Endothelial cell of umbilical vein (primary cell): ENCODE measurements around the gene MUC5AC. TPM values are rescaled to one million over a fixed set of nuclear protein-coding genes. Genes with fewer than 3 reads are reported as not detected.

Experiments used
- BruUV-seq: library from RNA; stranded (reverse); fragments of 400-500 nt; replicated peaks from 2 replicates; lab custom pipeline; 2021; lab: Mats Ljungman, UMichigan
- CTCF ChIA-PET: fragments of 300-600, 350-600 bp; sonication (Branson Sonifier 250); formaldehyde crosslinking; loops from one replicate; lab custom pipeline; 2021; ENCODE audit warnings: antibody characterized with exemption, inconsistent platforms; lab: Charles Lee
- POLR2A ChIA-PET: fragments of 300-600, 350-600 bp; sonication (Branson Sonifier 250); formaldehyde crosslinking; loops from one replicate; lab custom pipeline; 2021; ENCODE audit warnings: antibody characterized with exemption, inconsistent platforms; lab: Charles Lee
- DNase-seq: peaks from one replicate; pipeline ENCODE4 v3.0.0-alpha.2; 2011; ENCODE audit warnings: low read depth, low spot score
- FAIRE-seq: peaks from 2 replicates; lab custom pipeline; 2011; peaks lifted over from hg19 to GRCh38; lab: Jason Lieb, UNC
- H2AFZ ChIP-seq: 2 replicates; pipeline ENCODE4 v1.6.0; 2012; ENCODE audit warnings: low read depth, low read length, control low read depth, inconsistent platforms
- H3K27ac ChIP-seq: 2 replicates; pipeline ENCODE4 v1.5.1; 2011; ENCODE audit warnings: low read depth, mild to moderate bottlenecking, control low read depth, low read length, moderate library complexity; ENCODE audit not compliant: insufficient read depth
- H3K27me3 ChIP-seq, 2 experiments: 2 replicates each; pipeline versions ENCODE4 v1.6.0 to v1.6.1; 2011; ENCODE audit warnings: low read length in 2 of 2, mixed read lengths in 1 of 2; ENCODE audit not compliant: control insufficient read depth in 2 of 2, insufficient read depth in 2 of 2
- H3K36me3 ChIP-seq, 2 experiments: 2 replicates in 1 of 2; 3 replicates in 1 of 2; pipeline ENCODE4 v1.5.1; 2011; ENCODE audit warnings: low read length in 2 of 2, mild to moderate bottlenecking in 1 of 2, moderate library complexity in 1 of 2; ENCODE audit not compliant: control insufficient read depth in 2 of 2, insufficient read depth in 2 of 2; ENCODE audit errors: extremely low read depth in 1 of 2
- H3K4me1 ChIP-seq: 3 replicates; pipeline ENCODE4 v1.5.1; 2011; ENCODE audit warnings: mild to moderate bottlenecking, low read length; ENCODE audit not compliant: control insufficient read depth, insufficient read depth; ENCODE audit errors: extremely low read depth
- H3K4me2 ChIP-seq: 2 replicates; pipeline ENCODE4 v1.6.1; 2011; ENCODE audit warnings: low read length, control low read depth, mixed read lengths; ENCODE audit not compliant: insufficient read depth
- H3K4me3 ChIP-seq, 3 experiments: fragments of 200-600 bp in 1 of 3; sonication (generic), shearing (Covaris generic) in 1 of 3; replicated peaks in 1 of 3; 2 replicates each; pipeline ENCODE4 v1.5.1; 2011 to 2016; ENCODE audit warnings: control low read depth in 3 of 3, low read length in 3 of 3, mild to moderate bottlenecking in 2 of 3, inconsistent platforms in 1 of 3, low read depth in 1 of 3, moderate library complexity in 1 of 3; ENCODE audit not compliant: insufficient read depth in 1 of 3
- H3K79me2 ChIP-seq: 2 replicates; pipeline ENCODE4 v1.6.0; 2012; ENCODE audit warnings: low read length, inconsistent platforms; ENCODE audit not compliant: control insufficient read depth, insufficient read depth
- H3K9ac ChIP-seq: replicated peaks from 2 replicates; pipeline ENCODE3; 2011; ENCODE audit warnings: low read length, control low read depth; ENCODE audit not compliant: insufficient read depth; ENCODE audit errors: extremely low read depth
- H3K9me1 ChIP-seq: replicated peaks from 3 replicates; pipeline ENCODE4 v1.6.0; 2011; ENCODE audit warnings: mild to moderate bottlenecking, low read length; ENCODE audit not compliant: control insufficient read depth, insufficient read depth; ENCODE audit errors: extremely low read depth
- H3K9me3 ChIP-seq: replicated peaks from 2 replicates; pipeline ENCODE4 v1.5.1; 2012; ENCODE audit warnings: low read length, inconsistent platforms; ENCODE audit not compliant: control insufficient read depth, insufficient read depth
- H4K20me1 ChIP-seq: replicated peaks from 2 replicates; pipeline ENCODE3; 2011; ENCODE audit warnings: mild to moderate bottlenecking, low read length; ENCODE audit not compliant: control insufficient read depth, insufficient read depth; ENCODE audit errors: extremely low read depth
- CTCF ChIP-seq, 2 donors: IDR thresholded peaks; 1 replicate in 1 of 2; 2 replicates in 1 of 2; pipeline ENCODE4 v1.5.1; 2011; ENCODE audit warnings: low read length in 2 of 2, mild to moderate bottlenecking in 2 of 2, moderate library complexity in 2 of 2, control low read depth in 1 of 2, inconsistent platforms in 1 of 2, low read depth in 1 of 2; ENCODE audit not compliant: insufficient read depth in 1 of 2; ENCODE audit errors: extremely low read depth in 1 of 2
- GATA2 ChIP-seq: IDR thresholded peaks from 2 replicates; pipeline ENCODE4 v1.7.0; 2011; ENCODE audit warnings: low read depth, mild to moderate bottlenecking, moderate library complexity, mixed read lengths, low read length; ENCODE audit not compliant: insufficient read length, insufficient read depth
- JUN ChIP-seq: IDR thresholded peaks from 2 replicates; pipeline ENCODE4 v1.6.1; 2011; ENCODE audit warnings: borderline replicate concordance, low read depth; ENCODE audit not compliant: insufficient read length, insufficient read depth
- MAX ChIP-seq: IDR thresholded peaks from 2 replicates; pipeline ENCODE4 v1.6.1; 2011; ENCODE audit not compliant: insufficient read depth, insufficient read length
- POLR2A ChIP-seq: IDR thresholded peaks from 2 replicates; pipeline ENCODE4 v1.6.1; 2012; ENCODE audit warnings: low read depth, mild to moderate bottlenecking, control low read depth, low read length
- dilution Hi-C: fragments of 300-500 bp; cut with MboI; formaldehyde crosslinking; loops from one replicate; pipeline ENCODE4 v1.15.0; 2019; ENCODE audit warnings: low sequenced_read_pairs; ENCODE audit not compliant: extremely low pct_ligation_motif_present
- intact Hi-C: fragments of 100-400 bp; cut with micrococcal nuclease; formaldehyde crosslinking; loops from one replicate; pipeline ENCODE4 v1.10.0; 2022
- polyA plus RNA-seq, 4 experiments: library from polyadenylated mRNA; depleted of rRNA in 3 of 4; stranded (reverse) in 3 of 4; unstranded in 1 of 4; fragments of >200 nt; gene quantifications; 2 replicates each; pipeline versions ENCODE4 v1.2.1 to v1.2.3, GENCODE V29; 2011 to 2012; ENCODE audit warnings: missing spikeins in 1 of 4
- total RNA-seq: library from RNA; stranded (reverse); gene quantifications from 2 replicates; pipeline ENCODE4 v1.2.3, GENCODE V29; 2021

The MUC5AC gene
- total and polyA plus RNA-seq, 2 donors (not counting 3 experiments of a cell fraction or from before 2014, with no cell fraction given), result not detected

- Histone ChIP-seq H3K27me3 (no peaks in the 10 kb centered on the region), H3K79me2 (no peaks in the 10 kb centered on the region), H4K20me1 (no peaks in the 10 kb centered on the region), H3K4me3 (no peak overlapping the region), H3K27ac (no peak overlapping the region), H3K4me2 (no peak overlapping the region), H3K36me3 (no peaks in the 10 kb centered on the region), H2AFZ (no peak overlapping the region), H3K4me1 (no peaks in the 10 kb centered on the region), H3K9ac (no peak overlapping the region), H3K9me3 (no peaks in the 10 kb centered on the region), H3K9me1 (no peaks in the 10 kb centered on the region)
- no TSS peak for BruUV-seq
- CTCF ChIA-PET, result no interaction called here
- TF ChIP-seq JUN, result no peak
- no peak for TF ChIP-seq CTCF (IDR thresholded peaks at IDR 0.05; ENCODE audit: extremely low read depth in 1 of 2, insufficient read depth in 1 of 2, low read depth in 1 of 2, low read length in 2 of 2)
- no peak for TF ChIP-seq POLR2A
- no peak for TF ChIP-seq MAX
- POLR2A ChIA-PET, result no interaction called here
- DNase-seq, result no peak
- dilution Hi-C loops (no loop called here), intact Hi-C loops (no loop called here)
- no peak for FAIRE-seq
Observed at GRCh38 chr11:1162138-1162475, 4.4 kb downstream of the MUC5AC start.

GRCh38 chr11:1162491-1163311 is 4.9 kb downstream of the MUC5AC start:
- Histone ChIP-seq H3K9me3 (no peaks in the 10 kb centered on the region), H3K79me2 (no peaks in the 10 kb centered on the region), H3K27ac (no peak overlapping the region), H3K36me3 (no peaks in the 10 kb centered on the region), H4K20me1 (no peaks in the 10 kb centered on the region), H3K9ac (no peak overlapping the region), H3K9me1 (no peaks in the 10 kb centered on the region), H3K4me2 (no peak overlapping the region), H3K4me1 (no peaks in the 10 kb centered on the region), H2AFZ (no peak overlapping the region), H3K27me3 (no peaks in the 10 kb centered on the region), H3K4me3 (no peak overlapping the region)
- BruUV-seq, result no TSS peak
- intact Hi-C loops, result no loop called here
- ChIA-PET CTCF (no interaction called here), POLR2A (no interaction called here)
- no peak for TF ChIP-seq MAX
- TF ChIP-seq CTCF (IDR thresholded peaks at IDR 0.05; ENCODE audit: extremely low read depth in 1 of 2, insufficient read depth in 1 of 2, low read depth in 1 of 2, low read length in 2 of 2), result no peak
- no peak for TF ChIP-seq JUN
- TF ChIP-seq GATA2, result no peak
- dilution Hi-C loops, result no loop called here
- FAIRE-seq, result no peak
- DNase-seq, result no peak
